Heart left ventricle (tissue), 16 donors: ENCODE measurements around the gene OR10H3. TPM values are rescaled to one million over a fixed set of nuclear protein-coding genes. Genes with fewer than 3 reads are reported as not detected.

Experiments used
- ATAC-seq, 4 donors: fragments of 200-7000 bp; cut with Tn5 transposase; one replicate each; pipeline ENCODE4 v1.9.1; 2020 to 2022; ENCODE audit warnings: moderate library complexity in 4 of 4, mild to moderate bottlenecking in 3 of 4, moderate number of reproducible peaks in 1 of 4
- DNase-seq, 5 donors: peaks; one replicate each; pipeline ENCODE4 v3.0.0-alpha.2; 2020
- H3K27ac ChIP-seq, 12 donors: fragments of 200-600 bp; sonication (generic) in 4 of 12; one replicate each; pipeline versions ENCODE4 v1.5.0 to v1.8.0; 2016 to 2022; ENCODE audit warnings: mild to moderate bottlenecking in 2 of 12
- H3K27me3 ChIP-seq, 9 donors: fragments of 200-600 bp; sonication (generic) in 2 of 9; one replicate each; pipeline versions ENCODE4 v1.5.1 to v1.8.0; 2016 to 2022; ENCODE audit warnings: mild to moderate bottlenecking in 3 of 9
- H3K36me3 ChIP-seq, 9 donors: fragments of 200-600 bp; sonication (generic) in 2 of 9; one replicate each; pipeline versions ENCODE4 v1.5.0 to v1.8.0; 2018 to 2022; ENCODE audit warnings: mild to moderate bottlenecking in 2 of 9
- H3K4me1 ChIP-seq, 12 donors: fragments of 200-600 bp; sonication (generic) in 4 of 12; one replicate each; pipeline versions ENCODE4 v1.5.0 to v1.8.0; 2016 to 2022; ENCODE audit warnings: mild to moderate bottlenecking in 3 of 12
- H3K4me3 ChIP-seq, 12 donors: fragments of 200-600 bp; sonication (generic) in 4 of 12; one replicate each; pipeline versions ENCODE4 v1.5.0 to v1.8.0; 2017 to 2022; ENCODE audit warnings: mild to moderate bottlenecking in 9 of 12, moderate library complexity in 4 of 12
- H3K9me3 ChIP-seq, 12 donors: fragments of 200-600 bp; sonication (generic) in 4 of 12; one replicate each; pipeline versions ENCODE4 v1.5.0 to v1.8.0; 2016 to 2022; ENCODE audit warnings: mild to moderate bottlenecking in 1 of 12
- POLR2A ChIP-seq, 2 donors: fragments of 450-650 bp; IDR thresholded peaks; one replicate each; pipeline ENCODE4 v1.6.1; 2017; ENCODE audit warnings: antibody characterized with exemption in 2 of 2, mild to moderate bottlenecking in 2 of 2, moderate library complexity in 2 of 2
- WGBS, 4 donors: extraction: QIAGEN DNeasy Blood & Tissue Kit in 2 of 4; methylation state at CpG; one replicate each; pipeline versions ENCODE4 v1.1.5 to v1.1.7; 2013 to 2018; 5-methylcytosine and 5-hydroxymethylcytosine counted together
- intact Hi-C, 10 donors: fragments of 100-400 bp; cut with DNase I; formaldehyde crosslinking; loops; one replicate each; pipeline versions ENCODE4 v1.11.1 to v1.14.2; 2022
- polyA plus RNA-seq, 2 donors: library from polyadenylated mRNA; stranded (reverse); fragments of 200-250 nt; gene quantifications; one replicate each; pipeline ENCODE4 v1.2.3, GENCODE V29; 2013
- total RNA-seq, 9 donors: library from RNA; depleted of rRNA in 2 of 9; stranded (reverse); fragments of >200 nt in 2 of 9; fragmentation: NEBNext Ultra II Directional in 3 of 9; extraction: Animal tissue kit (Norgen Biotek cat#: 25700) in 3 of 9; gene quantifications; one replicate each; pipeline versions ENCODE4 v1.1.0 to v1.2.4, GENCODE V29; 2016 to 2023
- TF ChIP-seq, protein P1 (sequence below), 12 donors: fragments of 200-600 bp; sonication (generic) in 4 of 12; IDR thresholded peaks; one replicate each; pipeline versions ENCODE4 v1.5.0 to v1.8.0; 2018 to 2022; ENCODE audit warnings: antibody characterized with exemption in 12 of 12, mild to moderate bottlenecking in 5 of 12
- donor health status: ischemic (EF 13 %, LVEDD 7.1; RV severe dilation, severe dysfunction).
- donor health status: healthy with polysubstance abuse.
- donor health status: DM: no; HTN: yes; CAD: no.
- donor health status: DM: no; HTN: no; CAD: no.
- donor health status: ischemic (EF 25% LVEDD 6.9; RV normal size, moderate dysfunction).
- donor health status: ischemic (EF 25% LVEDD 5.7; RV mildly dilated, moderate dysfunction).
- donor health status: healthy.
- donor health status: DM: yes; HTN: yes; CAD: no.
- donor health status: ischemic (EF 35%, LVEDD 5.7; RV mildly dilated, moderate dysfunction).
- donor health status: nonischemic (EF 11% LVEDD 7.7; RV severe dilation, severe dysfunction).
- donor health status: DM: yes; HTN: yes; CAD: no.
- donor health status: PGD.
- donor health status: ischemic (EF 29% LVEDD 5.4; RV normal size, mild dysfunction).
- donor health status: nonischemic (EF 23%, LVEDD 6.1; RV moderate dilation, normal function).

Gene OR10H3
- total and polyA plus RNA-seq, 11 donors = not detected

DNA sequence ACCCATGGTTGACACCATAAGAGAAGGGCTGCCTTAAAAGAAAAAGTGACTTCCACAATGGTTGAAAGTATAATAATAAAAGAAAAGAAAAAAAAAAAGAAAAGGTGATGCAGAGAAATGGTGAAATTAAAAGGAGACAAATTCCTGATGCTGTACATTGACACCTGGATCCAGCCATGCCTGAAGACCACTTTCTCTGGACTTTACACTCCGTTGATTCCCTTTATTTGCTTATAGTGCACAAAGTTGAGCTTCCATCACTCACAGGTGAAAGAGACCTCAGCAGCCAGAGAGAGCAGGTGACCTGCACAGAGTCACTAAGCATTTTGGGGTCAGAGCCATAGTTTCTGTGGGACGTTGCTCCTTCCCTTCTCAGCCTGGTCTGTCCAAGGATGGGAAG, 37.5 kb downstream of the OR10H3 start:
- peaks cover 0 to 6% (median 0%) of the 10 kb centered on the region in 9 donors for H3K27me3 ChIP-seq
- H3K27ac ChIP-seq = no peak overlapping the region
- intact Hi-C loops = loop anchor here in 2 of 10 donors (5.0 to 10.0 kb wide), 2 partner anchors 100 to 103 kb away; partner anchors contain the start of gene CYP4F12 (in 2 of the 2)
- ATAC-seq (no peak), DNase-seq (no peak)
- peaks cover 0 to 19% (median 7%) of the 10 kb centered on the region in 12 donors for H3K4me1 ChIP-seq
- H3K4me3 ChIP-seq = no peak overlapping the region
- H3K9me3 ChIP-seq = no peaks in the 10 kb centered on the region
- 49 to 69% (median 64%) methylated on average over 2 of the region's 2 CpGs for WGBS, 4 donors
- no peak for TF ChIP-seq POLR2A (IDR thresholded peaks at IDR 0.05)
- TF ChIP-seq, protein P1, sequence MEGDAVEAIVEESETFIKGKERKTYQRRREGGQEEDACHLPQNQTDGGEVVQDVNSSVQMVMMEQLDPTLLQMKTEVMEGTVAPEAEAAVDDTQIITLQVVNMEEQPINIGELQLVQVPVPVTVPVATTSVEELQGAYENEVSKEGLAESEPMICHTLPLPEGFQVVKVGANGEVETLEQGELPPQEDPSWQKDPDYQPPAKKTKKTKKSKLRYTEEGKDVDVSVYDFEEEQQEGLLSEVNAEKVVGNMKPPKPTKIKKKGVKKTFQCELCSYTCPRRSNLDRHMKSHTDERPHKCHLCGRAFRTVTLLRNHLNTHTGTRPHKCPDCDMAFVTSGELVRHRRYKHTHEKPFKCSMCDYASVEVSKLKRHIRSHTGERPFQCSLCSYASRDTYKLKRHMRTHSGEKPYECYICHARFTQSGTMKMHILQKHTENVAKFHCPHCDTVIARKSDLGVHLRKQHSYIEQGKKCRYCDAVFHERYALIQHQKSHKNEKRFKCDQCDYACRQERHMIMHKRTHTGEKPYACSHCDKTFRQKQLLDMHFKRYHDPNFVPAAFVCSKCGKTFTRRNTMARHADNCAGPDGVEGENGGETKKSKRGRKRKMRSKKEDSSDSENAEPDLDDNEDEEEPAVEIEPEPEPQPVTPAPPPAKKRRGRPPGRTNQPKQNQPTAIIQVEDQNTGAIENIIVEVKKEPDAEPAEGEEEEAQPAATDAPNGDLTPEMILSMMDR (IDR thresholded peaks at IDR 0.05) = no peak
- peaks cover 0 to 6% (median 0%) of the 10 kb centered on the region in 9 donors for H3K36me3 ChIP-seq

DNA sequence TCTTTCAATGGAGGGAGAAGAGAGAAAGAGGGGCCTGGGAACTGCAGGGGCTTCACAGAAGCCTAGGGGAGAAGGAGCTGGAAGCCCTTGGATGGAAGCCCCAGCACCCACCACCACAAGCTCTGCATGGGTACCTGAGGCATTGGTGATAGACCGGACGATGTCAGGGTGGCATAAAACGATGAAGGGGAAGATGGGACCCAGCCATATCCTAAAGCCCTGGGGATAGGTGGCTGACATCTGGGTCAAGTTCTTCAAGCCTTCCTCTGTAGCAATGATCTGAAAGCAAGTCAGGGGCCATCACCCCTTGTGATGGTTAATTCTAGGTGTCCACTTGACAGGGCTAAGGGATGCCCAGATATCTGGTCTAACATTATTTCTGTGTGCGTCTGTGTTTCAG, 38.5 kb downstream of the OR10H3 start:
- Histone ChIP-seq H3K4me3 (no peak overlapping the region), H3K27ac (no peak overlapping the region), H3K27me3 (peaks cover 0 to 6% (median 0%) of the 10 kb centered on the region in 9 donors), H3K36me3 (peaks cover 0 to 5% (median 0%) of the 10 kb centered on the region in 9 donors), H3K9me3 (no peaks in the 10 kb centered on the region), H3K4me1 (peaks cover 0 to 27% (median 14%) of the 10 kb centered on the region in 12 donors)
- no peak for TF ChIP-seq POLR2A (IDR thresholded peaks at IDR 0.05)
- TF ChIP-seq, protein P1 (IDR thresholded peaks at IDR 0.05) = no peak
- WGBS, 4 donors = 82 to 94% (median 89%) methylated on average over 4 of the region's 4 CpGs
- intact Hi-C loops = loop anchor here in 3 of 10 donors (2.0 to 10.0 kb wide), 3 partner anchors 101 to 104 kb away; partner anchors contain the start of gene CYP4F12 (in 3 of the 3)
- DNase-seq = no peak
- ATAC-seq = no peak

DNA sequence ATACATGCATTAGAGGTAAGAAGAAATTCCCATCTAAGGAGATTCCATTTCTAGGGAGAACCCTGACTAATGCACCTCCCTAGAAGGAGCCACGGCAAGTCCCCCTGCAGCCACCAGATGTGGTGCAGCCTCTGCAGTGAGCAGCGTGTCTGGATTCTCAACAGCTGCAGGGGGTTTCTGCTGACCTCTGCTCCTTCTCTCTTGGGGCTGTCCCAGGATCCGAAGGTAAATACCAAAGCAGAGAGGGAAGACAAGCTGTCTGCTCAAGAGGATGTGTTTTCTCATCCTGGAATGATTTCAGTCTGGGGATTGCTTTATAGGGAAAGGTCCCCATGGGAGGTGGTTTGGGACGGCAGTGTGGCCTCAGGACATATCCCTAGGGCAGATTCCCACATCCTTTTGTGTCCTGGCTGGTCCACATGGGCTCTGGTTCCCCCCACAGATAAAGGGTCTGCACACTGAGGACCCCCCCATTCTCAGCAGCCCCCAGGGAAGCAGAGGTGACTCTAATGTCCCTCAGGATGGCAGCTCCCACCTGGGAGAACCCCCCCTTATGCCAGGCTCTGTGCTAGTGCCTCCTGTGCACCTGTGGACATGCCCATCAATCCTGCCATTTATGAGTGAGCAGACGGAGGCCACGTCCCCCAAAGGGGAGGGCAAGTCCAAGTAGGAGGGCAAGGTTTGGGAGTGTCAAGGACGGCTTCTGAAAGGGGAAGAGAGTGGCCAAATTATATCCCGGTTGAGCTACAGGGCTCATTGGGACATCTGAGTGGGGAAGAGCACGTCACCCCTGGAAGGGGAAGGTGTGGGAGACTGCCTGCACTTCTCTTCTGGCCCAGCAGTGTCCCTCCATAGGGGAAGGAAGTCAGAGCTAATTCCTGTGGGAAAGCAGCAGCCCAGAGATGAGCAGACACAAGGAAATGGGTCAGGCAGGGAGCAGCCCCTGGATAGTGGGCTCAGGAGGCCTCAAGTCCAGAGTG, 39.5 kb downstream of the OR10H3 start:
- Histone ChIP-seq H3K4me3 (no peak overlapping the region), H3K4me1 (peaks cover 0 to 27% (median 15%) of the 10 kb centered on the region in 12 donors), H3K9me3 (no peaks in the 10 kb centered on the region), H3K27me3 (peaks cover 0 to 6% (median 0%) of the 10 kb centered on the region in 9 donors), H3K27ac (no peak overlapping the region), H3K36me3 (peaks cover 0 to 5% (median 0%) of the 10 kb centered on the region in 9 donors)
- WGBS, 4 donors = 37 to 47% (median 41%) methylated on average over 9 of the region's 9 CpGs
- ATAC-seq = peak in 1 of 4 donors; percentile 24
- TF ChIP-seq POLR2A (IDR thresholded peaks at IDR 0.05) = no peak
- TF ChIP-seq, protein P1 (IDR thresholded peaks at IDR 0.05) = no peak
- no peak for DNase-seq
- intact Hi-C loops = loop anchor here in 3 of 10 donors (2.0 to 10.0 kb wide), 3 partner anchors 102 to 105 kb away; partner anchors contain the start of gene CYP4F12 (in 3 of the 3)
